HEK293 (cell line): Measurements from ENCODE around the gene PRPF38B.

Source experiments
- CTCF ChIA-PET: fragments of 350-600 bp; formaldehyde crosslinking; extraction: SDS; loops from one replicate; lab custom pipeline; 2021; ENCODE audit warnings: antibody characterized with exemption; lab: Yijun Ruan, JAX
- POLR2A ChIA-PET: fragments of 300-600 bp; formaldehyde crosslinking; extraction: SDS; loops from one replicate; lab custom pipeline; 2020; ENCODE audit warnings: antibody characterized with exemption, inconsistent platforms; lab: Yijun Ruan, JAX
- H3K27ac ChIP-seq: fragments of 200-500 bp; sonication (Bioruptor generic); 2 replicates; pipeline ENCODE4 v1.5.1; 2014; ENCODE audit warnings: low read depth, low read length, control low read depth, inconsistent platforms; ENCODE audit errors: extremely low read depth
- H3K36me3 ChIP-seq, 2 experiments: fragments of 200-500 bp in 1 of 2; sonication (Bioruptor generic) in 1 of 2; 1 replicate in 1 of 2; 2 replicates in 1 of 2; pipeline ENCODE4 v1.5.1; 2014 to 2017; ENCODE audit warnings: inconsistent platforms in 2 of 2, low read length in 2 of 2; ENCODE audit not compliant: control insufficient read depth in 2 of 2, insufficient read depth in 1 of 2
- H3K4me1 ChIP-seq: fragments of 200-500 bp; sonication (Bioruptor generic); 2 replicates; pipeline ENCODE4 v1.5.1; 2014; ENCODE audit warnings: mild to moderate bottlenecking, low read length, inconsistent platforms; ENCODE audit not compliant: control insufficient read depth, insufficient read depth
- H3K4me3 ChIP-seq: 2 replicates; pipeline ENCODE4 v1.5.1; 2011; ENCODE audit warnings: low read depth, mild to moderate bottlenecking, control low read depth, low read length, moderate library complexity
- H3K9me3 ChIP-seq: fragments of 200-500 bp; sonication (Bioruptor generic); 2 replicates; pipeline ENCODE4 v1.5.1; 2014; ENCODE audit warnings: low read depth, low read length, inconsistent platforms; ENCODE audit not compliant: control insufficient read depth, insufficient read depth
- EGR2 ChIP-seq: fragments of 450-650 bp; formaldehyde crosslinking; IDR thresholded peaks from 2 replicates; pipeline ENCODE4 v1.5.1; 2016; ENCODE audit warnings: low read depth, missing biosample characterization, missing genetic modification characterization
- HOXD13 ChIP-seq: sonication (generic); formaldehyde crosslinking; IDR thresholded peaks from 2 replicates; pipeline ENCODE4 v1.8.0; 2022; ENCODE audit warnings: missing genetic modification reagents, borderline replicate concordance
- KLF16 ChIP-seq: fragments of 450-650 bp; formaldehyde crosslinking; IDR thresholded peaks from 2 replicates; pipeline ENCODE4 v1.5.1; 2017; ENCODE audit warnings: missing biosample characterization, missing genetic modification characterization
- PRDM2 ChIP-seq: fragments of 450-650 bp; formaldehyde crosslinking; IDR thresholded peaks from 2 replicates; pipeline ENCODE4 v1.5.1; 2016; ENCODE audit warnings: missing biosample characterization, missing genetic modification characterization, borderline replicate concordance
- SP3 ChIP-seq: fragments of 450-650 bp; formaldehyde crosslinking; IDR thresholded peaks from 2 replicates; pipeline ENCODE4 v1.5.1; 2016; ENCODE audit warnings: missing biosample characterization, missing genetic modification characterization
- SP7 ChIP-seq: fragments of 450-650 bp; formaldehyde crosslinking; IDR thresholded peaks from 2 replicates; pipeline ENCODE4 v1.5.1; 2016; ENCODE audit warnings: missing biosample characterization, missing genetic modification characterization
- ZBTB1 ChIP-seq: fragments of 450-650 bp; formaldehyde crosslinking; IDR thresholded peaks from 2 replicates; pipeline ENCODE4 v1.5.1; 2016; ENCODE audit warnings: missing biosample characterization, missing genetic modification characterization
- ZBTB21 ChIP-seq: fragments of 450-650 bp; formaldehyde crosslinking; IDR thresholded peaks from 2 replicates; pipeline ENCODE4 v1.5.1; 2017; ENCODE audit warnings: missing biosample characterization, missing genetic modification characterization
- ZNF138 ChIP-seq: fragments of 450-650 bp; formaldehyde crosslinking; IDR thresholded peaks from 2 replicates; pipeline ENCODE4 v1.5.1; 2016; ENCODE audit warnings: missing biosample characterization, missing genetic modification characterization, borderline replicate concordance
- ZNF16 ChIP-seq: fragments of 450-650 bp; formaldehyde crosslinking; IDR thresholded peaks from 2 replicates; pipeline ENCODE4 v1.5.1; 2016; ENCODE audit warnings: low read depth, missing biosample characterization, missing genetic modification characterization
- ZNF24 ChIP-seq: fragments of 450-650 bp; formaldehyde crosslinking; IDR thresholded peaks from 2 replicates; pipeline ENCODE4 v1.5.1; 2016; ENCODE audit warnings: missing biosample characterization, missing genetic modification characterization
- ZNF335 ChIP-seq: fragments of 450-650 bp; formaldehyde crosslinking; conservative IDR thresholded peaks from 2 replicates; pipeline ENCODE4 v1.5.1; 2016; ENCODE audit warnings: missing biosample characterization, missing genetic modification characterization
- ZNF366 ChIP-seq: fragments of 450-650 bp; formaldehyde crosslinking; conservative IDR thresholded peaks from 2 replicates; pipeline ENCODE4 v1.5.1; 2016; ENCODE audit warnings: missing biosample characterization, missing genetic modification characterization
- ZNF510 ChIP-seq: fragments of 450-650 bp; formaldehyde crosslinking; IDR thresholded peaks from 2 replicates; pipeline ENCODE4 v1.5.1; 2018; ENCODE audit warnings: mild to moderate bottlenecking, missing genetic modification characterization, missing biosample characterization; ENCODE audit not compliant: insufficient replicate concordance
- ZNF76 ChIP-seq: fragments of 450-650 bp; formaldehyde crosslinking; IDR thresholded peaks from 2 replicates; pipeline ENCODE4; 2016; ENCODE audit warnings: low read depth, missing biosample characterization, missing genetic modification characterization, borderline replicate concordance
- ZNF830 ChIP-seq: fragments of 450-650 bp; IDR thresholded peaks from 2 replicates; pipeline ENCODE4 v1.5.0; 2018; ENCODE audit warnings: missing biosample characterization, missing genetic modification characterization, low read depth, mild to moderate bottlenecking, moderate library complexity
- ZNF843 ChIP-seq: fragments of 450-650 bp; formaldehyde crosslinking; IDR thresholded peaks from 2 replicates; pipeline ENCODE4 v1.5.1; 2016; ENCODE audit warnings: missing biosample characterization, missing genetic modification characterization
- ZSCAN23 ChIP-seq: fragments of 450-650 bp; formaldehyde crosslinking; IDR thresholded peaks from 2 replicates; pipeline ENCODE4 v1.5.1; 2016; ENCODE audit warnings: missing biosample characterization, missing genetic modification characterization
- TF ChIP-seq, protein P1 (sequence below): fragments of 450-650 bp; formaldehyde crosslinking; IDR thresholded peaks from 2 replicates; pipeline ENCODE4 v1.5.1; 2016; ENCODE audit warnings: missing biosample characterization, missing genetic modification characterization

The PRPF38B gene

GRCh38 chr1:108715932-108716331 is 23.8 kb downstream of the PRPF38B start:
- Histone ChIP-seq H3K4me1 (no peaks in the 10 kb centered on the region), H3K36me3 (no peaks in the 10 kb centered on the region), H3K4me3 (no peak overlapping the region), H3K9me3 (no peaks in the 10 kb centered on the region), H3K27ac (no peak overlapping the region)
- ChIA-PET CTCF (interaction anchor here (0.6 kb wide), 1 partner anchor 14 kb away, joined by 3 read pairs; no protein-coding TSS in a partner anchor), POLR2A (no interaction called here)
- TF ChIP-seq PRDM2 (tag by site-specific recombination), result no peak

- ChIA-PET POLR2A (no interaction called here), CTCF (interaction anchor here (0.6 to 1.0 kb wide), 2 partner anchors 396 to 581 kb away, joined by 3 read pairs; a partner anchor contains a TSS)
- Histone ChIP-seq H3K27ac (no peak overlapping the region), H3K36me3 (no peaks in the 10 kb centered on the region), H3K4me3 (no peak overlapping the region), H3K4me1 (no peaks in the 10 kb centered on the region)
- TF ChIP-seq ZNF16 (tag by site-specific recombination) (no peak), ZNF24 (tag by site-specific recombination) (no peak), ZNF76 (no peak), EGR2 (tag by site-specific recombination) (no peak), ZNF843 (no peak), ZBTB21 (tag by site-specific recombination) (no peak), ZNF335 (tag by site-specific recombination) (no peak), KLF16 (tag by site-specific recombination) (no peak)
- TF ChIP-seq, protein P1, sequence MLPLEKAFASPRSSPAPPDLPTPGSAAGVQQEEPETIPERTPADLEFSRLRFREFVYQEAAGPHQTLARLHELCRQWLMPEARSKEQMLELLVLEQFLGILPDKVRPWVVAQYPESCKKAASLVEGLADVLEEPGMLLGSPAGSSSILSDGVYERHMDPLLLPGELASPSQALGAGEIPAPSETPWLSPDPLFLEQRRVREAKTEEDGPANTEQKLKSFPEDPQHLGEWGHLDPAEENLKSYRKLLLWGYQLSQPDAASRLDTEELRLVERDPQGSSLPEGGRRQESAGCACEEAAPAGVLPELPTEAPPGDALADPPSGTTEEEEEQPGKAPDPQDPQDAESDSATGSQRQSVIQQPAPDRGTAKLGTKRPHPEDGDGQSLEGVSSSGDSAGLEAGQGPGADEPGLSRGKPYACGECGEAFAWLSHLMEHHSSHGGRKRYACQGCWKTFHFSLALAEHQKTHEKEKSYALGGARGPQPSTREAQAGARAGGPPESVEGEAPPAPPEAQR (tag by site-specific recombination), result no peak
- TF ChIP-seq, all 188 proteins: peak for 0
- no peaks in the 10 kb centered on the region for H3K9me3 ChIP-seq
Measured at GRCh38 chr1:108716437-108717230, 24.5 kb downstream of the PRPF38B start.

DNA sequence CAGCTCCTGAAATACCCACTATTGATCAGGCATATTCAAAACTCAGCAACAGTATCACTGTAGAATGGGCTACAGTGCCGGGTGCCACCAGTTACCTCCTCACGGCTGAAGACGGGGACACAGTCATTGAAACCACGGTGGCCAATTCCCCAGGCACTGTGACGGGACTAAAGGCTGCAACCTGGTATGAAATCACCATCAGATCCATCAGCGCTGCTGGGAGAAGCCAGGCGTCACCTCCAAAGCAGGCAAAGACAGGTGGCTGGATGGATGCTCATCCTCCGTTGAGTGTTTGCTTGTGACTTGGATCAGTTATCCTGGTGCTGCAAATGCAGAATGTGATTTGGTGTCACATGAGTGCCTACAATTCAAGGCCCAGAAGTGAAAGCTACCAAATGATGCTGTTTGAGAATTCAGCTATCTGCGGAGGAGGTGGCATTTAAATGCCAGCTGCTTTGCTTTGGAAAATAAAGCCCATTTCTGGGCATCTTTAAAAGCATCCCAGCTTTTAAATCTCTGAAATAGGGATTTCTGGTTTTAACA is 25.7 kb downstream of the PRPF38B start:
- Histone ChIP-seq H3K4me1 (no peaks in the 10 kb centered on the region), H3K4me3 (no peak overlapping the region), H3K27ac (no peak overlapping the region), H3K9me3 (no peaks in the 10 kb centered on the region), H3K36me3 (no peaks in the 10 kb centered on the region)
- CTCF ChIA-PET, result interaction anchor here (0.6 to 1.0 kb wide), 2 partner anchors 26 to 395 kb away, joined by 3 read pairs; a partner anchor contains a TSS
- POLR2A ChIA-PET, result interaction anchor here (1.3 kb wide), 1 partner anchor 26 kb away, joined by 5 read pairs; the partner anchor contains the start of gene PRPF38B
- TF ChIP-seq ZNF366 (tag by site-specific recombination) (no peak), ZBTB1 (tag by site-specific recombination) (no peak), SP7 (tag by site-specific recombination) (no peak), ZNF138 (tag by site-specific recombination) (no peak), ZNF830 (tag by site-specific recombination) (no peak), HOXD13 (CRISPR knock-in tag) (no peak), ZSCAN23 (no peak), SP3 (tag by site-specific recombination) (no peak), ZNF76 (no peak), ZNF510 (tag by site-specific recombination) (no peak)
